NCI-H526 treated with DMSO at 0.1 percent for 48 hours (cell line): ENCODE measurements around the gene HDAC4.

Experiments
- DNase-seq: peaks from one replicate; lab custom pipeline; 2025; lab: John Stamatoyannopoulos, UW

HDAC4 gene

GRCh38 chr2:239236043-239236807, 164.6 kb downstream of the HDAC4 start:
- no peak for DNase-seq

GRCh38 chr2:239235311-239235710, 165.5 kb downstream of the HDAC4 start:
- DNase-seq: no peak

- no peak for DNase-seq
Measured at GRCh38 chr2:239234191-239235175, 166.3 kb downstream of the HDAC4 start.

GRCh38 chr2:239233576-239233975, 167.2 kb downstream of the HDAC4 start:
- DNase-seq: no peak

- no peak for DNase-seq
Measured at GRCh38 chr2:239232195-239232578, 168.6 kb downstream of the HDAC4 start.

- DNase-seq: no peak
Measured at GRCh38 chr2:239231231-239232194, 169.3 kb downstream of the HDAC4 start.

- DNase-seq: no peak
Measured at GRCh38 chr2:239230318-239231052, 170.3 kb downstream of the HDAC4 start.

- DNase-seq: no peak
Measured at GRCh38 chr2:239229545-239230279, 171.1 kb downstream of the HDAC4 start.

GRCh38 chr2:239227661-239228371, 173.0 kb downstream of the HDAC4 start:
- DNase-seq: no peak

- DNase-seq: no peak
Measured at GRCh38 chr2:239226677-239227581, 173.9 kb downstream of the HDAC4 start.

GRCh38 chr2:239225871-239226561, 174.8 kb downstream of the HDAC4 start:
- no peak for DNase-seq

- DNase-seq: no peak
Measured at GRCh38 chr2:239225371-239225851, 175.4 kb downstream of the HDAC4 start.

GRCh38 chr2:239224955-239225354, 175.9 kb downstream of the HDAC4 start:
- DNase-seq: no peak

- DNase-seq: no peak
Measured at GRCh38 chr2:239224199-239224570, 176.6 kb downstream of the HDAC4 start.

GRCh38 chr2:239223310-239224198, 177.3 kb downstream of the HDAC4 start:
- DNase-seq: no peak

GRCh38 chr2:239222706-239223309, 178.0 kb downstream of the HDAC4 start:
- DNase-seq: no peak

GRCh38 chr2:239222312-239222660, 178.5 kb downstream of the HDAC4 start:
- no peak for DNase-seq
